EL (cell line): ENCODE results near the gene FUT2.
"Not testable (repeated sequence)": the region's sequence is repeated elsewhere in the genome, so short reads cannot be mapped to it uniquely, and the experiment has no call there.

Experiments
- DNase-seq: peaks from one replicate; pipeline ENCODE4 v3.0.0-alpha.2; 2016

FUT2 gene

GRCh38 chr19:48671446-48671995, 24.2 kb upstream of the FUT2 start:
- no peak for DNase-seq

GRCh38 chr19:48672994-48673393, 22.8 kb upstream of the FUT2 start, which contains the start of gene NTN5:
TSS of gene NTN5 (minus strand) at chr19:48673017. CDS start at chr19:48670986, 2,031 bp downstream.
- no peak for DNase-seq

GRCh38 chr19:48673436-48674100, 22.2 kb upstream of the FUT2 start:
- no peak for DNase-seq

- DNase-seq = no peak
These were observed 21.5 kb upstream of the FUT2 start for GRCh38 chr19:48674216-48674809.

GRCh38 chr19:48674921-48675824, 20.6 kb upstream of the FUT2 start:
- DNase-seq = peak; percentile 87

GRCh38 chr19:48676487-48676886, 19.3 kb upstream of the FUT2 start:
- no peak for DNase-seq

GRCh38 chr19:48676887-48677286, 18.9 kb upstream of the FUT2 start:
- DNase-seq = no peak

- DNase-seq = no peak
These were observed 17.6 kb upstream of the FUT2 start for GRCh38 chr19:48678201-48678600.

- DNase-seq = not testable (repeated sequence)
These were observed 15.8 kb upstream of the FUT2 start for GRCh38 chr19:48680006-48680405.

GRCh38 chr19:48680436-48681126, 15.2 kb upstream of the FUT2 start:
- DNase-seq = no peak

GRCh38 chr19:48681127-48681470, 14.7 kb upstream of the FUT2 start:
- peak; percentile 32 for DNase-seq

- peak; percentile 55 for DNase-seq
These were observed 12.4 kb upstream of the FUT2 start for GRCh38 chr19:48683349-48683748.

GRCh38 chr19:48685583-48685982, 10.2 kb upstream of the FUT2 start:
- no peak for DNase-seq

GRCh38 chr19:48686088-48686487, 9.7 kb upstream of the FUT2 start:
- DNase-seq = no peak

- not testable (repeated sequence) for DNase-seq
These were observed 9.1 kb upstream of the FUT2 start for GRCh38 chr19:48686637-48687036.

- DNase-seq = no peak
These were observed 8.0 kb upstream of the FUT2 start for GRCh38 chr19:48687776-48688175.

- no peak for DNase-seq
These were observed 6.3 kb upstream of the FUT2 start for GRCh38 chr19:48689449-48689848.

GRCh38 chr19:48693629-48694028, 2.1 kb upstream of the FUT2 start:
- not testable (repeated sequence) for DNase-seq

- DNase-seq = no peak
These were observed 711 bp downstream of the FUT2 start for GRCh38 chr19:48696353-48697010.

- DNase-seq = peak; percentile 82
These were observed 2.3 kb downstream of the FUT2 start for GRCh38 chr19:48698046-48698445.

GRCh38 chr19:48702701-48703100, 6.9 kb downstream of the FUT2 start:
- no peak for DNase-seq

GRCh38 chr19:48703316-48703715, 7.5 kb downstream of the FUT2 start:
- no peak for DNase-seq
